ENCODE data around the gene GABRR3.

Gene GABRR3

GRCh38 chr3:97988784-97989568 lies 46.1 kb downstream of the GABRR3 start:
- FAIRE-seq, result no peak

GRCh38 chr3:97987306-97987705 lies 47.8 kb downstream of the GABRR3 start:
- FAIRE-seq, result no peak

GRCh38 chr3:97983933-97984491 lies 51.1 kb downstream of the GABRR3 start:
- no peak for FAIRE-seq

GRCh38 chr3:97981886-97982285 lies 53.2 kb downstream of the GABRR3 start:
- no peak for FAIRE-seq

- no peak for FAIRE-seq
These were observed 55.5 kb downstream of the GABRR3 start for GRCh38 chr3:97979610-97980009.

GRCh38 chr3:97975466-97975865 lies 59.6 kb downstream of the GABRR3 start:
- FAIRE-seq, result no peak

- FAIRE-seq, result no peak
These were observed 60.1 kb downstream of the GABRR3 start for GRCh38 chr3:97974996-97975395.

GRCh38 chr3:97972976-97973375 lies 62.1 kb downstream of the GABRR3 start:
- no peak for FAIRE-seq

GRCh38 chr3:97971679-97972567 lies 63.2 kb downstream of the GABRR3 start, which contains the start of gene RIOX2:
TSS of gene RIOX2 (minus strand) at chr3:97972431. CDS start at chr3:97967593, 4,838 bp downstream.
- no peak for FAIRE-seq

GRCh38 chr3:97970956-97971620 lies 64.0 kb downstream of the GABRR3 start:
- FAIRE-seq, result no peak

- FAIRE-seq, result no peak
These were observed 65.0 kb downstream of the GABRR3 start for GRCh38 chr3:97970156-97970555.

- FAIRE-seq, result no peak
These were observed 65.6 kb downstream of the GABRR3 start for GRCh38 chr3:97969541-97969940.

- no peak for FAIRE-seq
These were observed 66.7 kb downstream of the GABRR3 start for GRCh38 chr3:97968376-97968775.

GRCh38 chr3:97967966-97968365 lies 67.1 kb downstream of the GABRR3 start:
- no peak for FAIRE-seq

- no peak for FAIRE-seq
These were observed 73.9 kb downstream of the GABRR3 start for GRCh38 chr3:97960993-97961766.

GRCh38 chr3:97960551-97960950 lies 74.6 kb downstream of the GABRR3 start:
- FAIRE-seq, result no peak

- FAIRE-seq, result no peak
These were observed 75.2 kb downstream of the GABRR3 start for GRCh38 chr3:97959872-97960271.

- FAIRE-seq, result no peak
These were observed 76.3 kb downstream of the GABRR3 start for GRCh38 chr3:97958796-97959195.

GRCh38 chr3:97958396-97958795 lies 76.7 kb downstream of the GABRR3 start:
- no peak for FAIRE-seq

GRCh38 chr3:97957617-97958311 lies 77.4 kb downstream of the GABRR3 start:
- no peak for FAIRE-seq

GRCh38 chr3:97956051-97956450 lies 79.1 kb downstream of the GABRR3 start:
- FAIRE-seq, result no peak
